Breast epithelium (tissue), 4 donors: Measurements from ENCODE around the gene MCAM. TPM values are rescaled to one million over a fixed set of nuclear protein-coding genes. Genes with fewer than 3 reads are reported as not detected.
A peak's percentile ranks its signal among the peaks of the same experiment; 100 is the strongest.

Experiments used
- DNase-seq, 2 donors: peaks; one replicate each; pipeline ENCODE4 v3.0.0-alpha.2; 2019; ENCODE audit warnings: low spot score in 2 of 2
- H3K27ac ChIP-seq, 2 donors: fragments of 200-600 bp; sonication (generic) in 1 of 2; one replicate each; pipeline ENCODE4 v1.5.1; 2016 to 2019; ENCODE audit warnings: mild to moderate bottlenecking in 1 of 2
- H3K27me3 ChIP-seq, 2 donors: fragments of 200-600 bp; sonication (generic) in 1 of 2; one replicate each; pipeline versions ENCODE4 v1.5.1 to v1.6.0; 2017 to 2019; ENCODE audit warnings: control low read depth in 1 of 2, mild to moderate bottlenecking in 1 of 2
- H3K36me3 ChIP-seq: fragments of 200-600 bp; one replicate; pipeline ENCODE4 v1.5.1; 2019
- H3K4me1 ChIP-seq, 2 donors: fragments of 200-600 bp; sonication (generic); one replicate each; pipeline ENCODE4 v1.5.1; 2016 to 2019; ENCODE audit warnings: control low read depth in 1 of 2
- H3K4me3 ChIP-seq, 3 donors: fragments of 200-600 bp; sonication (generic); 1 replicate in 2 of 3; 2 replicates in 1 of 3; pipeline ENCODE4 v1.5.1; 2016 to 2019; ENCODE audit warnings: mild to moderate bottlenecking in 3 of 3, moderate library complexity in 2 of 3
- H3K9me3 ChIP-seq, 2 donors: fragments of 200-600 bp; sonication (generic) in 1 of 2; one replicate each; pipeline ENCODE4 v1.5.1; 2016 to 2019; ENCODE audit warnings: control low read depth in 1 of 2
- CTCF ChIP-seq, 3 donors: fragments of 450-650 bp; IDR thresholded peaks; one replicate each; pipeline ENCODE4 v1.5.1; 2016 to 2017; ENCODE audit warnings: antibody characterized with exemption in 3 of 3, mild to moderate bottlenecking in 3 of 3, moderate library complexity in 3 of 3
- POLR2A ChIP-seq: fragments of 450-650 bp; IDR thresholded peaks from one replicate; pipeline ENCODE4 v1.6.1; 2016; ENCODE audit warnings: antibody characterized with exemption, mild to moderate bottlenecking, moderate library complexity
- POLR2AphosphoS5 ChIP-seq, 3 donors: sonication (generic); formaldehyde crosslinking; IDR thresholded peaks; one replicate each; pipeline ENCODE4 v1.6.1; 2017; ENCODE audit warnings: antibody characterized with exemption in 3 of 3
- intact Hi-C: fragments of 100-400 bp; cut with DNase I; formaldehyde crosslinking; loops from one replicate; pipeline ENCODE4 v1.15.1; 2023; ENCODE audit warnings: low total_unique reads
- total RNA-seq, 3 donors: library from RNA; depleted of rRNA; stranded (reverse); fragments of >200 nt; gene quantifications; one replicate each; pipeline ENCODE4 v1.1.0, GENCODE V29; 2016

The MCAM gene
- total RNA-seq, 3 donors from 2014 or later: 170 to 1,725 (median 408) TPM

GRCh38 chr11:119310682-119311052, 6.3 kb downstream of the MCAM start:
- intact Hi-C loops: no loop called here
- TF ChIP-seq POLR2A: no peak
- TF ChIP-seq CTCF (IDR thresholded peaks at IDR 0.05): no peak
- no peak for TF ChIP-seq POLR2AphosphoS5 (IDR thresholded peaks at IDR 0.05)
- no peaks in the 10 kb centered on the region for H3K36me3 ChIP-seq
- no peaks in the 10 kb centered on the region for H3K27me3 ChIP-seq
- peak overlapping the region; percentile 68 to 74 for H3K27ac ChIP-seq
- H3K4me1 ChIP-seq: no peaks in the 10 kb centered on the region
- H3K4me3 ChIP-seq: no peak overlapping the region
- H3K9me3 ChIP-seq: no peaks in the 10 kb centered on the region
- DNase-seq: peak in 1 of 2 donors; percentile 61

GRCh38 chr11:119309953-119310681, 6.8 kb downstream of the MCAM start:
- Histone ChIP-seq H3K27me3 (no peaks in the 10 kb centered on the region), H3K9me3 (no peaks in the 10 kb centered on the region), H3K36me3 (no peaks in the 10 kb centered on the region), H3K4me1 (no peaks in the 10 kb centered on the region), H3K27ac (peak overlapping the region; percentile 68 to 74), H3K4me3 (no peak overlapping the region)
- no peak for TF ChIP-seq CTCF (IDR thresholded peaks at IDR 0.05)
- no peak for TF ChIP-seq POLR2A
- TF ChIP-seq POLR2AphosphoS5 (IDR thresholded peaks at IDR 0.05): no peak
- no peak for DNase-seq
- intact Hi-C loops: no loop called here

- no peaks in the 10 kb centered on the region for H3K27me3 ChIP-seq
- no peaks in the 10 kb centered on the region for H3K9me3 ChIP-seq
- intact Hi-C loops: no loop called here
- DNase-seq: no peak
- no peak overlapping the region for H3K4me3 ChIP-seq
- no peaks in the 10 kb centered on the region for H3K36me3 ChIP-seq
- TF ChIP-seq CTCF (IDR thresholded peaks at IDR 0.05) (no peak), POLR2A (no peak), POLR2AphosphoS5 (IDR thresholded peaks at IDR 0.05) (no peak)
- H3K27ac ChIP-seq: no peak overlapping the region
- no peaks in the 10 kb centered on the region for H3K4me1 ChIP-seq
Measured at GRCh38 chr11:119309411-119309810, 7.5 kb downstream of the MCAM start.

- Histone ChIP-seq H3K4me3 (no peak overlapping the region), H3K4me1 (no peaks in the 10 kb centered on the region), H3K36me3 (no peaks in the 10 kb centered on the region), H3K9me3 (no peaks in the 10 kb centered on the region), H3K27me3 (no peaks in the 10 kb centered on the region), H3K27ac (peak overlapping the region in 1 of 2 donors; percentile 25)
- TF ChIP-seq CTCF (IDR thresholded peaks at IDR 0.05): no peak
- no peak for TF ChIP-seq POLR2AphosphoS5 (IDR thresholded peaks at IDR 0.05)
- no peak for TF ChIP-seq POLR2A
- DNase-seq: no peak
- intact Hi-C loops: no loop called here
Measured at GRCh38 chr11:119307974-119308373, 9.0 kb downstream of the MCAM start.

GRCh38 chr11:119307219-119307618, 9.7 kb downstream of the MCAM start:
- DNase-seq: no peak
- Histone ChIP-seq H3K4me3 (no peak overlapping the region), H3K4me1 (no peaks in the 10 kb centered on the region), H3K36me3 (no peaks in the 10 kb centered on the region), H3K27ac (peak overlapping the region in 1 of 2 donors; percentile 63), H3K9me3 (no peaks in the 10 kb centered on the region), H3K27me3 (no peaks in the 10 kb centered on the region)
- intact Hi-C loops: no loop called here
- TF ChIP-seq CTCF (IDR thresholded peaks at IDR 0.05) (no peak), POLR2A (no peak), POLR2AphosphoS5 (IDR thresholded peaks at IDR 0.05) (no peak)
